H1 (cell line): ENCODE data around the gene GUCA2B. TPM values are rescaled to one million over a fixed set of nuclear protein-coding genes. Genes with fewer than 3 reads are reported as not detected.

Source experiments
- ATF2 ChIP-seq: IDR thresholded peaks from 2 replicates; pipeline ENCODE4 v1.6.1; 2012; ENCODE audit warnings: low read length, inconsistent platforms
- CREB1 ChIP-seq: IDR thresholded peaks from 2 replicates; pipeline ENCODE4 v1.6.1; 2012; ENCODE audit warnings: inconsistent platforms
- EP300 ChIP-seq, 2 experiments: IDR thresholded peaks; 1 replicate in 1 of 2; 2 replicates in 1 of 2; pipeline ENCODE4 v1.6.1; 2011 to 2012; ENCODE audit warnings: low read depth in 2 of 2, low read length in 2 of 2, mild to moderate bottlenecking in 2 of 2, borderline replicate concordance in 1 of 2, inconsistent platforms in 1 of 2, moderate library complexity in 1 of 2
- FOSL1 ChIP-seq: IDR thresholded peaks from 2 replicates; pipeline ENCODE4 v1.6.1; 2011; ENCODE audit warnings: mild to moderate bottlenecking, low read depth, low read length, moderate library complexity; ENCODE audit not compliant: insufficient read depth
- GTF2F1 ChIP-seq: IDR thresholded peaks from 2 replicates; pipeline ENCODE4 v1.6.1; 2012; ENCODE audit warnings: low read depth, low read length, improper control_type of control experiment, borderline replicate concordance
- HDAC6 ChIP-seq: IDR thresholded peaks from one replicate; pipeline ENCODE4 v1.7.1; 2012; ENCODE audit warnings: low read depth, mild to moderate bottlenecking, inconsistent platforms, low read length, moderate library complexity
- ZNF274 ChIP-seq: IDR thresholded peaks from 2 replicates; pipeline ENCODE4 v1.7.0; 2012; ENCODE audit warnings: low read length, borderline replicate concordance; ENCODE audit errors: extremely low read depth
- polyA plus RNA-seq, 7 experiments: library from polyadenylated mRNA; depleted of rRNA in 3 of 7; stranded (reverse) in 5 of 7; unstranded in 2 of 7; fragments of >200 nt in 5 of 7; fragments of 200-250 nt in 2 of 7; gene quantifications; 1 replicate in 5 of 7; 2 replicates in 1 of 7; 4 replicates in 1 of 7; pipeline versions ENCODE4 v1.2.1 to v1.2.3, GENCODE V29; 2011 to 2013; ENCODE audit warnings: missing spikeins in 2 of 7, mixed read lengths in 2 of 7
- total RNA-seq: library from RNA; stranded (reverse); fragmentation: NEBNext Ultra II Directional; extraction: Animal tissue kit (Norgen Biotek cat#: 25700); gene quantifications from 2 replicates; pipeline ENCODE4 v1.2.1, GENCODE V29; 2021

Gene GUCA2B
- total and polyA plus RNA-seq, 2 of the 8 experiments (the other 6 are each of a cell fraction or from before 2014, with no cell fraction given), result not detected

- TF ChIP-seq ATF2, result no peak
- TF ChIP-seq EP300 (IDR thresholded peaks at IDR 0.05; ENCODE audit: borderline replicate concordance in 1 of 2, low read depth in 2 of 2, low read length in 2 of 2), result no peak
- no peak for TF ChIP-seq ZNF274
- no peak for TF ChIP-seq FOSL1
- TF ChIP-seq GTF2F1, result no peak
- TF ChIP-seq CREB1, result no peak
- no peak for TF ChIP-seq HDAC6
Observed at GRCh38 chr1:42150651-42151050, 2.6 kb upstream of the GUCA2B start (continued).
